OCI-LY1 (cell line): ENCODE results near the gene CHCHD10.

Experiments used
- H2AFZ ChIP-seq: fragments of 200-600 bp; sonication (generic), shearing (Covaris generic); 2 replicates; pipeline ENCODE4 v1.6.0; 2014; ENCODE audit warnings: antibody characterized with exemption, mild to moderate bottlenecking, low read length
- H3F3A ChIP-seq: fragments of 200-600 bp; sonication (generic), shearing (Covaris generic); 2 replicates; pipeline ENCODE4 v1.6.0; 2014; ENCODE audit warnings: mild to moderate bottlenecking, antibody characterized with exemption, low read length, moderate library complexity; ENCODE audit not compliant: insufficient read depth
- H3K27ac ChIP-seq: fragments of 200-600 bp; sonication (generic); 2 replicates; pipeline ENCODE4 v1.5.1; 2014; ENCODE audit warnings: low read length, mixed run types, mild to moderate bottlenecking, low read depth; ENCODE audit not compliant: poor library complexity, severe bottlenecking
- H3K27me3 ChIP-seq: fragments of 200-600 bp; sonication (generic); 2 replicates; pipeline ENCODE4 v1.6.0; 2014; ENCODE audit warnings: antibody characterized with exemption, mild to moderate bottlenecking, low read length, moderate library complexity; ENCODE audit not compliant: insufficient read depth
- H3K36me3 ChIP-seq: fragments of 200-600 bp; sonication (generic); 2 replicates; pipeline ENCODE4 v1.6.1; 2014; ENCODE audit warnings: mild to moderate bottlenecking, antibody characterized with exemption, low read length, moderate library complexity, mixed read lengths; ENCODE audit not compliant: insufficient read depth
- H3K4me1 ChIP-seq: fragments of 200-600 bp; sonication (generic); 2 replicates; pipeline ENCODE4 v1.5.1; 2014; ENCODE audit warnings: mild to moderate bottlenecking, low read length, moderate library complexity; ENCODE audit not compliant: insufficient read depth, severe bottlenecking
- H3K4me2 ChIP-seq: fragments of 200-600 bp; sonication (generic), shearing (Covaris generic); 2 replicates; pipeline ENCODE4 v1.6.1; 2014; ENCODE audit warnings: low read length
- H3K4me3 ChIP-seq: fragments of 200-600 bp; sonication (generic); 2 replicates; pipeline ENCODE4 v1.5.1; 2014; ENCODE audit warnings: low read length, low read depth, mild to moderate bottlenecking, mixed read lengths; ENCODE audit not compliant: poor library complexity, severe bottlenecking
- H3K79me2 ChIP-seq: fragments of 200-600 bp; shearing (Covaris generic); 2 replicates; pipeline ENCODE4 v1.6.1; 2016; ENCODE audit warnings: mixed run types, low read length, mixed read lengths; ENCODE audit not compliant: insufficient read depth
- H3K9ac ChIP-seq: fragments of 200-600 bp; sonication (generic), shearing (Covaris generic); 2 replicates; pipeline ENCODE4 v1.6.1; 2014; ENCODE audit warnings: mild to moderate bottlenecking, low read length, mixed read lengths
- H3K9me2 ChIP-seq: fragments of 200-600 bp; sonication (generic), shearing (Covaris generic); 2 replicates; pipeline ENCODE4 v1.6.1; 2014; ENCODE audit warnings: low read depth, mild to moderate bottlenecking, low read length, mixed read lengths
- H3K9me3 ChIP-seq: fragments of 200-600 bp; shearing (Covaris generic); 2 replicates; pipeline ENCODE4 v1.6.1; 2014; ENCODE audit warnings: low read length, mixed read lengths
- H4K20me1 ChIP-seq: fragments of 200-600 bp; sonication (generic), shearing (Covaris generic); 2 replicates; pipeline ENCODE4 v1.6.0; 2016; ENCODE audit warnings: mild to moderate bottlenecking, low read length; ENCODE audit not compliant: insufficient read depth
- CTCF ChIP-seq: fragments of 200-600 bp; sonication (generic), shearing (Covaris generic); IDR thresholded peaks from 2 replicates; pipeline ENCODE4 v1.5.1; 2017; ENCODE audit warnings: mild to moderate bottlenecking, antibody characterized with exemption, low read length, moderate library complexity, mixed read lengths
- EZH2 ChIP-seq: fragments of 200-600 bp; sonication (generic), shearing (Covaris generic); IDR thresholded peaks from 2 replicates; pipeline ENCODE4 v1.8.0; 2017; ENCODE audit warnings: borderline replicate concordance, mixed run types, mild to moderate bottlenecking, antibody characterized with exemption, low read length, moderate library complexity, mixed read lengths

Gene CHCHD10

GRCh38 chr22:23780146-23780748 is 12.5 kb upstream of the CHCHD10 start:
- Histone ChIP-seq H3K9me3 (no peaks in the 10 kb centered on the region), H3K9me2 (no peaks in the 10 kb centered on the region), H3K4me2 (no peak overlapping the region), H3K27me3 (0 out of 2 replicates have a peak, but pooled peaks cover 4% of the 10 kb centered on the region), H3F3A (no peaks in the 10 kb centered on the region), H3K27ac (no peak overlapping the region), H3K4me1 (no peaks in the 10 kb centered on the region), H4K20me1 (no peaks in the 10 kb centered on the region), H3K36me3 (no peaks in the 10 kb centered on the region), H2AFZ (no peak overlapping the region), H3K9ac (no peak overlapping the region), H3K4me3 (no peak overlapping the region), H3K79me2 (no peaks in the 10 kb centered on the region)
- TF ChIP-seq EZH2 (no peak), CTCF (no peak)

DNA sequence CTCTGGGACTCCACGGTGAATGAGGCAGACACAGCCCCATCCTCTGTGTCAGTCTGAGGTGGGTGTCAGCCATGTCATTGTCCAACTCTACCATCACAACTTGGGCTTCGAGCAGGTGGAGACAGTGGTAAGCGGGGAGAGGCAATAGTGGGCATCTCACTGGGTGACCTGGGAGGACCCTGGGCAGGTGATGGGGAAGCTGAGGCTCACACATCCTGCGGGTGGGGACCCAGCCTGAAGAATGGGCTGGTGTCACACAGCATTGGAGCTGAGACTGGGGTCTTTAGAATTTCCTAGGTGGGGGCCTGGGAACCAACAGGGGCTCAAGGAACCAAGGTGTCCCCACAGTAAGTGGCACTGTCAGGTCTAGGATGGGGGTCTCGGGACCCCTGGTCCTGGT is 12.0 kb upstream of the CHCHD10 start:
- TF ChIP-seq CTCF (no peak), EZH2 (no peak)
- H3K4me1 ChIP-seq: no peaks in the 10 kb centered on the region
- no peaks in the 10 kb centered on the region for H3F3A ChIP-seq
- H3K9me3 ChIP-seq: no peaks in the 10 kb centered on the region
- H3K4me2 ChIP-seq: no peak overlapping the region
- no peaks in the 10 kb centered on the region for H3K79me2 ChIP-seq
- no peaks in the 10 kb centered on the region for H3K9me2 ChIP-seq
- no peak overlapping the region for H2AFZ ChIP-seq
- H4K20me1 ChIP-seq: no peaks in the 10 kb centered on the region
- 0 out of 2 replicates have a peak, but pooled peaks cover 4% of the 10 kb centered on the region for H3K27me3 ChIP-seq
- no peak overlapping the region for H3K9ac ChIP-seq
- no peak overlapping the region for H3K27ac ChIP-seq
- H3K36me3 ChIP-seq: no peaks in the 10 kb centered on the region
- H3K4me3 ChIP-seq: no peak overlapping the region

DNA sequence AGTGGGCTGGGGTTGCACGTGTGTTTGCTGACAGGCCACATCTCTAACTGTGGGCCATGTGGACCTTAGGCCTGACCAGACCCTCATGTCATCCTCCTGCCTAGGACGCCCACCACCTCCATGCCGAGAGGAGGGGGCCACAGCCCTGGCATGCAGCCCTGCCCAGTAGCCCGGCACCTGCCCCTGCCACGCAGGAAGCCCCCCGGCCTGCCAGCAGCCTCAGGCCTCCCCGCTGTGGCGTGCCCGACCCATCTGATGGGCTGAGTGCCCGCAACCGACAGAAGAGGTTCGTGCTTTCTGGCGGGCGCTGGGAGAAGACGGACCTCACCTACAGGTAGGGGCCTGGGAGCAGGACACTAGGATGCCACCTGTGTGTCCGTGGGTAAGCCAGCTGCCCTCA is 11.3 kb upstream of the CHCHD10 start:
- TF ChIP-seq CTCF (no peak), EZH2 (no peak)
- no peaks in the 10 kb centered on the region for H4K20me1 ChIP-seq

More for the DNA sequence above, 11.3 kb upstream of the CHCHD10 start:
- no peak overlapping the region for H3K4me3 ChIP-seq
- no peak overlapping the region for H3K9ac ChIP-seq
- H3K9me2 ChIP-seq: no peaks in the 10 kb centered on the region
- H2AFZ ChIP-seq: no peak overlapping the region
- no peaks in the 10 kb centered on the region for H3K9me3 ChIP-seq
- H3F3A ChIP-seq: no peaks in the 10 kb centered on the region
- H3K79me2 ChIP-seq: no peaks in the 10 kb centered on the region
- no peak overlapping the region for H3K4me2 ChIP-seq
- H3K27me3 ChIP-seq: 0 out of 2 replicates have a peak, but pooled peaks cover 4% of the 10 kb centered on the region
- H3K27ac ChIP-seq: no peak overlapping the region
- no peaks in the 10 kb centered on the region for H3K4me1 ChIP-seq
- H3K36me3 ChIP-seq: no peaks in the 10 kb centered on the region
